Bronchial epithelial cell (primary cell): ENCODE results near the gene PPP2R3A. TPM values are rescaled to one million over a fixed set of nuclear protein-coding genes. Genes with fewer than 3 reads are reported as not detected.

Source experiments
- DNase-seq: peaks from one replicate; pipeline ENCODE4 v3.0.0-alpha.2; 2010; ENCODE audit warnings: low read depth
- FAIRE-seq: peaks from 2 replicates; lab custom pipeline; 2011; peaks lifted over from hg19 to GRCh38; lab: Jason Lieb, UNC
- H3K27me3 ChIP-seq: 2 replicates; pipeline ENCODE4 v1.5.1; 2011; ENCODE audit warnings: low read length; ENCODE audit not compliant: control insufficient read depth, insufficient read depth
- H3K36me3 ChIP-seq: 2 replicates; pipeline ENCODE4 v1.5.1; 2011; ENCODE audit warnings: low read length; ENCODE audit not compliant: control insufficient read depth, insufficient read depth
- H3K4me3 ChIP-seq: 2 replicates; pipeline ENCODE4 v1.5.1; 2011; ENCODE audit warnings: mild to moderate bottlenecking, low read depth, low read length, control low read depth
- total RNA-seq: library from RNA; depleted of rRNA; stranded (reverse); fragments of >200 nt; gene quantifications from 2 replicates; pipeline ENCODE4 v1.2.1, GENCODE V29; 2014
- TF ChIP-seq, protein P1 (sequence below): IDR thresholded peaks from 2 replicates; pipeline ENCODE4 v1.5.1; 2011; ENCODE audit warnings: mild to moderate bottlenecking, moderate library complexity, low read length, control low read depth, inconsistent platforms; ENCODE audit not compliant: insufficient read depth, severe bottlenecking

PPP2R3A gene
- total RNA-seq, 1 donor from 2014 or later, result 4.2 TPM

DNA sequence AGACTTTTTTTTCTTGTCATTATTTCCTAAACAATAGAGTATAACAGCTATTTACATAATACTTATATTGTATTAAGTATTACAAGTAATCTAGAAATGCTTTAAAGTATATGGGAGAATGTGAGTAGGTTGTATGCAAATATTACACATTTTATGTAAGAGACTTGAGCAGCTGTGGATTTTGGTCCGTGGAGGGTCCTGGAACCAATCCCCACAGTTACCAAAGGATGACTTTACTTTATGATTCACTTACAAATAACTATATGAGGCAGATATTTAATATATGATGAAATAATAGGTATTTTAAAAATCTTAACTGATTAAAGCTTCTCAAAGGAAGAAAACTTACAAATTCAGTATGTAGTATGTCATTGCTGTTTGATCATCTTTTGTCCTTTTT lies 56.3 kb downstream of the PPP2R3A start:
- no peak overlapping the region for H3K4me3 ChIP-seq
- DNase-seq (peak; percentile 26), FAIRE-seq (no peak)
- no peaks in the 10 kb centered on the region for H3K36me3 ChIP-seq
- no peaks in the 10 kb centered on the region for H3K27me3 ChIP-seq
- TF ChIP-seq, protein P1, sequence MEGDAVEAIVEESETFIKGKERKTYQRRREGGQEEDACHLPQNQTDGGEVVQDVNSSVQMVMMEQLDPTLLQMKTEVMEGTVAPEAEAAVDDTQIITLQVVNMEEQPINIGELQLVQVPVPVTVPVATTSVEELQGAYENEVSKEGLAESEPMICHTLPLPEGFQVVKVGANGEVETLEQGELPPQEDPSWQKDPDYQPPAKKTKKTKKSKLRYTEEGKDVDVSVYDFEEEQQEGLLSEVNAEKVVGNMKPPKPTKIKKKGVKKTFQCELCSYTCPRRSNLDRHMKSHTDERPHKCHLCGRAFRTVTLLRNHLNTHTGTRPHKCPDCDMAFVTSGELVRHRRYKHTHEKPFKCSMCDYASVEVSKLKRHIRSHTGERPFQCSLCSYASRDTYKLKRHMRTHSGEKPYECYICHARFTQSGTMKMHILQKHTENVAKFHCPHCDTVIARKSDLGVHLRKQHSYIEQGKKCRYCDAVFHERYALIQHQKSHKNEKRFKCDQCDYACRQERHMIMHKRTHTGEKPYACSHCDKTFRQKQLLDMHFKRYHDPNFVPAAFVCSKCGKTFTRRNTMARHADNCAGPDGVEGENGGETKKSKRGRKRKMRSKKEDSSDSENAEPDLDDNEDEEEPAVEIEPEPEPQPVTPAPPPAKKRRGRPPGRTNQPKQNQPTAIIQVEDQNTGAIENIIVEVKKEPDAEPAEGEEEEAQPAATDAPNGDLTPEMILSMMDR, result no peak

GRCh38 chr3:136022529-136023263 lies 57.2 kb downstream of the PPP2R3A start:
- no peaks in the 10 kb centered on the region for H3K36me3 ChIP-seq
- FAIRE-seq (no peak), DNase-seq (peak; percentile 71)
- no peaks in the 10 kb centered on the region for H3K27me3 ChIP-seq
- no peak overlapping the region for H3K4me3 ChIP-seq
- TF ChIP-seq, protein P1, result no peak

- Histone ChIP-seq H3K4me3 (no peak overlapping the region), H3K27me3 (no peaks in the 10 kb centered on the region), H3K36me3 (no peaks in the 10 kb centered on the region)
- FAIRE-seq, result no peak
- TF ChIP-seq, protein P1, result no peak
- DNase-seq, result peak; percentile 1
These were observed 57.9 kb downstream of the PPP2R3A start for GRCh38 chr3:136023264-136023978.

DNA sequence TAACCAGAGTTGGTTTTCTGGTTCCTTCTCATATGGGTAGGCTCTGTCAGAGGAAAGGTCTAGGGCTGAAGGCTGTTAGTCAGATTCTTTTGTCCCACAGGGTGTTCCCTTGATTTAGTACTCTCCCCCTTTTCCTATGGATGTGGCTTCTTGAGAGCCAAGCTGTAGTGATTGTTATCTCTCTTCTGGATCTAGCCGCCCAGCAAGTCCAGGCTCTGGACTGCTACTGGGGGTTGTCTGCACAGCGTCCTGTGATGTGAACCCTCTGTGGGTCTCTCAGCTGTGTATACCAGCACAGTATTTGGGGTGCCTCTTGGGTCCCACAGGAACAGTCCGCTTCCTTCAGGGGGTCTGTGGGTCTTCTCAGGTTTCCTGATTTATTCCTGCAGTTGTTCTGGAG lies 70.8 kb downstream of the PPP2R3A start:
- Histone ChIP-seq H3K27me3 (no peaks in the 10 kb centered on the region), H3K36me3 (no peaks in the 10 kb centered on the region), H3K4me3 (no peak overlapping the region)
- FAIRE-seq (no peak), DNase-seq (no peak)
- TF ChIP-seq, protein P1, result no peak

GRCh38 chr3:136038668-136039067 lies 73.1 kb downstream of the PPP2R3A start:
- FAIRE-seq (no peak), DNase-seq (no peak)
- TF ChIP-seq, protein P1, result no peak
- Histone ChIP-seq H3K27me3 (no peaks in the 10 kb centered on the region), H3K4me3 (no peak overlapping the region), H3K36me3 (no peaks in the 10 kb centered on the region)
